Body of pancreas (tissue), 4 donors: ENCODE results near the gene IHH. TPM values are rescaled to one million over a fixed set of nuclear protein-coding genes. Genes with fewer than 3 reads are reported as not detected.

Experiments
- ATAC-seq: fragments of 150-250 bp; one replicate; pipeline ENCODE4 v1.9.1; 2016
- DNase-seq, 4 donors: peaks; one replicate each; pipeline ENCODE4 v3.0.0-alpha.2; 2019
- H3K27ac ChIP-seq, 4 donors: fragments of 200-600 bp; sonication (generic); 1 replicate in 3 of 4; 2 replicates in 1 of 4; pipeline versions ENCODE4 v1.5.1 to v1.6.1; 2016 to 2019; ENCODE audit warnings: mild to moderate bottlenecking in 1 of 4, mixed read lengths in 1 of 4, moderate library complexity in 1 of 4
- H3K27me3 ChIP-seq, 2 donors: fragments of 200-600 bp; sonication (generic); one replicate each; pipeline ENCODE4 v1.6.0; 2016; ENCODE audit warnings: mild to moderate bottlenecking in 1 of 2
- H3K36me3 ChIP-seq, 2 donors: fragments of 200-600 bp; sonication (generic); replicated peaks in 1 of 2; 2 replicates each; pipeline ENCODE4 v1.5.1; 2016; ENCODE audit warnings: low read depth in 2 of 2; ENCODE audit not compliant: insufficient read depth in 1 of 2
- H3K4me1 ChIP-seq: fragments of 200-600 bp; sonication (generic); one replicate; pipeline ENCODE4 v1.6.0; 2016
- H3K4me3 ChIP-seq, 2 donors: fragments of 200-600 bp; sonication (generic); 1 replicate in 1 of 2; 2 replicates in 1 of 2; pipeline ENCODE4 v1.5.1; 2016 to 2019
- H3K9me3 ChIP-seq, 3 donors: fragments of 200-600 bp; sonication (generic); 1 replicate in 2 of 3; 2 replicates in 1 of 3; pipeline ENCODE4 v1.5.1; 2016
- POLR2A ChIP-seq, 3 donors: fragments of 450-650 bp; IDR thresholded peaks; one replicate each; pipeline ENCODE4 v1.6.1; 2016; ENCODE audit warnings: antibody characterized with exemption in 3 of 3, mild to moderate bottlenecking in 2 of 3
- WGBS, 2 donors: methylation state at CpG; one replicate each; pipeline ENCODE4 v1.1.5; 2017; 5-methylcytosine and 5-hydroxymethylcytosine counted together
- intact Hi-C: fragments of 100-400 bp; cut with DNase I; formaldehyde crosslinking; loops from one replicate; pipeline ENCODE4 v1.15.1; 2023
- total RNA-seq, 2 donors: library from RNA; depleted of rRNA; stranded (reverse); fragments of >200 nt; gene quantifications; one replicate each; pipeline ENCODE4 v1.1.0, GENCODE V29; 2016
- TF ChIP-seq, protein P1 (sequence below), 7 experiments: fragments of 450-650 bp in 4 of 7; fragments of 200-600 bp in 3 of 7; sonication (generic) in 3 of 7; IDR thresholded peaks; one replicate each; pipeline ENCODE4 v1.5.1; 2016 to 2019; ENCODE audit warnings: antibody characterized with exemption in 7 of 7

The IHH gene
- total RNA-seq, 2 donors from 2014 or later, result 1.0 TPM; not detected in 1

DNA sequence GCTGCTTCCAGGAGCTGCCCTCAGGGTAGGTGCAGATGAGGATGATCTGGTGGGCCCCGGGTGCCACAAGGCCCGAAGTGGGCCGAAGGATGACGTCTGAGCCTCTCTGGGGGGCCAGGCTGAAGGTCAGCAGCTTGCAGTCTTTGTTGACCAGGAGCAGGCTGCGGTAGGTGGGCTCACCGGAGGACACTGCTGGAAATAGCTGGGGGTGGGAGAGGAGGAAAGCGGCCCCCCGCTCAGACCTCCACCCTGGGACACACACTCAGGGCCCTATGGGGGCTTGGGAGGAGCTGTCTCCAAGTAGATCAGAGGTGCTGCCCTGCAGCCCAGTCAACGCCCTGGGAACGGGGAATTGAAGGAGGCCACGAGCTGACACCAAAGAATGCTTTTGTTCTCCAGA lies 36.7 kb downstream of the IHH start:
- intact Hi-C loops, result no loop called here
- no peak for ATAC-seq

DNA sequence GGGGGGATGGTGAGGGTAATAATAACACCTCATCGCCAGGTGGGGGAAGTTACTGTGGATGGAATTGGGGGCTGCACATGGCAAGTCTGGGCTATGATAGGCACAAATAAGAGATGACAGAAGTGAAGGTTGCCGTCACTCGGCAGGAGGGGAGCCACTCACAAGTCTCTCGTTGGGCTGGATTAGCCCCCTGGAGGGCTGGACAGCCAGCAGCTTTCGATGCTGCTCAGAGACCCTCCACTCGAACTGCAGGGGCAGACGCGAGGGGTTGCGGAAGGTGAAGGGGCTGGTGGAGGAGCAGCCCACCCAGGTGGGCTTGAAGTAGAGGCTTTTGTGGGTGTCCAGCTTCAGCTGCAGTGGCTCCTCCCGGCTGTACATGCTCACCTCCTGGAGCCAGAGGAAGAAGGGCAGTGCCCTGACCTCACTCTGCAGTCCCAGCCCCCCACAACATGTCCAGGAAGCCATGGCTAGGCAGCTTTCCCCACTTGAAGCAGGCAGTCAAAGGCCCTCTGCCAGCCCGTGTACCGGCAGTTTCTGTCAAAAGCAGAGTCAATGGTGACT lies 37.6 kb downstream of the IHH start:
- no peak for DNase-seq
- H3K4me1 ChIP-seq, result no peaks in the 10 kb centered on the region
- no peaks in the 10 kb centered on the region for H3K36me3 ChIP-seq
- WGBS, 2 donors, result 65 to 75% methylated on average over 12 of the region's 12 CpGs
- ATAC-seq, result no peak
- no peak overlapping the region for H3K4me3 ChIP-seq
- no peaks in the 10 kb centered on the region for H3K27me3 ChIP-seq
- no peak overlapping the region for H3K27ac ChIP-seq
- no peak for TF ChIP-seq POLR2A (IDR thresholded peaks at IDR 0.05)
- TF ChIP-seq, protein P1, sequence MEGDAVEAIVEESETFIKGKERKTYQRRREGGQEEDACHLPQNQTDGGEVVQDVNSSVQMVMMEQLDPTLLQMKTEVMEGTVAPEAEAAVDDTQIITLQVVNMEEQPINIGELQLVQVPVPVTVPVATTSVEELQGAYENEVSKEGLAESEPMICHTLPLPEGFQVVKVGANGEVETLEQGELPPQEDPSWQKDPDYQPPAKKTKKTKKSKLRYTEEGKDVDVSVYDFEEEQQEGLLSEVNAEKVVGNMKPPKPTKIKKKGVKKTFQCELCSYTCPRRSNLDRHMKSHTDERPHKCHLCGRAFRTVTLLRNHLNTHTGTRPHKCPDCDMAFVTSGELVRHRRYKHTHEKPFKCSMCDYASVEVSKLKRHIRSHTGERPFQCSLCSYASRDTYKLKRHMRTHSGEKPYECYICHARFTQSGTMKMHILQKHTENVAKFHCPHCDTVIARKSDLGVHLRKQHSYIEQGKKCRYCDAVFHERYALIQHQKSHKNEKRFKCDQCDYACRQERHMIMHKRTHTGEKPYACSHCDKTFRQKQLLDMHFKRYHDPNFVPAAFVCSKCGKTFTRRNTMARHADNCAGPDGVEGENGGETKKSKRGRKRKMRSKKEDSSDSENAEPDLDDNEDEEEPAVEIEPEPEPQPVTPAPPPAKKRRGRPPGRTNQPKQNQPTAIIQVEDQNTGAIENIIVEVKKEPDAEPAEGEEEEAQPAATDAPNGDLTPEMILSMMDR (IDR thresholded peaks at IDR 0.05), result no peak
- H3K9me3 ChIP-seq, result no peaks in the 10 kb centered on the region
- intact Hi-C loops, result no loop called here

More for the DNA sequence above, 36.7 kb downstream of the IHH start:
- WGBS, 2 donors, result 64 to 71% methylated on average over 7 to 11 of the region's 11 CpGs
- Histone ChIP-seq H3K9me3 (no peaks in the 10 kb centered on the region), H3K27ac (no peak overlapping the region), H3K4me1 (no peaks in the 10 kb centered on the region), H3K27me3 (no peaks in the 10 kb centered on the region), H3K36me3 (no peaks in the 10 kb centered on the region), H3K4me3 (no peak overlapping the region)
- TF ChIP-seq, protein P1 (IDR thresholded peaks at IDR 0.05), result no peak
- TF ChIP-seq POLR2A (IDR thresholded peaks at IDR 0.05), result no peak
- DNase-seq, result no peak

DNA sequence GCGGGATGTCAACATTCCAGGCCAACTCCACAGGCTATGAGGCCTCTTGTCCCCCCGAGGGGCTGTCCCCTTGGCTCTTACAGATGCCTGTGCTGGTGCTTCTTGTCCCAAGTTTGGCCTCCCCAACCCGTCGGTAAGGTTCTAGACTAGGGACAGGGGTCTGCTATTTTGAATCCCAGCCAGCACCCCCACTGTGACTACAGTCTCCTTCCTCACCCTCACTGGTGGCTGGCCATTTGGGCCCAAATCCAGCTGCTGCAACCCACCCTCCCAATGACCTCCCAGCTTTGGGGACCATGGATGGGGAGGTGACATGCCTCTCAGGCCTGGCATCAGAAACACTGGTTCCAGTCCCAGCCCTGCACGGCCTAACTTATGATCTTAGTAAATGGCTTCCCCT lies 38.1 kb downstream of the IHH start:
- Histone ChIP-seq H3K27ac (no peak overlapping the region), H3K27me3 (no peaks in the 10 kb centered on the region), H3K9me3 (no peaks in the 10 kb centered on the region), H3K36me3 (no peaks in the 10 kb centered on the region), H3K4me3 (no peak overlapping the region), H3K4me1 (no peaks in the 10 kb centered on the region)
- no peak for ATAC-seq
- TF ChIP-seq POLR2A (IDR thresholded peaks at IDR 0.05), result no peak
- TF ChIP-seq, protein P1 (IDR thresholded peaks at IDR 0.05), result no peak
- intact Hi-C loops, result no loop called here
- no peak for DNase-seq
- 83 to 100% methylated on average over 1 to 5 of the region's 5 CpGs for WGBS, 2 donors

DNA sequence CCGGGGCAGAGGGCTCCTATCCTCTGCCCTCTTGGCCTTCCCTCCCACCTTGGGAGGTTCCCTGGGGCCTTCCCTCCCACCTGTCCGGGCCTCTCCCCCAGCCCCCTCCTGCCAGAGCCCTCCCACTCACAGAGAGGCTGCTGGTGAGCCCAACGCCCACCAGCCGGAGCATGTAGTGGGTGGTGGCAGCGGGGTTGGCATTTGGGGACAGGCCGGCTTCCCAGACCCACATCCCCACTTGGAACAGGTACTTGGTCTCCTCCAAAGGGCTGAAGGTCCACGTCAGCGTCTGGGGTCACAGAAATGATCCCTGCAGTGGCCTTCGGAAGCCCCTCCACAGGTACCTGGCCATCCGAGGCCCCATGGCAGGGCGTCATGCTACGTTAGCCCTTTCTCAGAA lies 38.7 kb downstream of the IHH start:
- Histone ChIP-seq H3K27me3 (no peaks in the 10 kb centered on the region), H3K27ac (no peak overlapping the region), H3K36me3 (no peaks in the 10 kb centered on the region), H3K9me3 (no peaks in the 10 kb centered on the region), H3K4me1 (no peaks in the 10 kb centered on the region), H3K4me3 (no peak overlapping the region)
- ATAC-seq (no peak), DNase-seq (no peak)
- TF ChIP-seq POLR2A (IDR thresholded peaks at IDR 0.05), result no peak
- TF ChIP-seq, protein P1 (IDR thresholded peaks at IDR 0.05), result no peak
- WGBS, 2 donors, result 71 to 80% methylated on average over 6 to 12 of the region's 12 CpGs
- intact Hi-C loops, result no loop called here

DNA sequence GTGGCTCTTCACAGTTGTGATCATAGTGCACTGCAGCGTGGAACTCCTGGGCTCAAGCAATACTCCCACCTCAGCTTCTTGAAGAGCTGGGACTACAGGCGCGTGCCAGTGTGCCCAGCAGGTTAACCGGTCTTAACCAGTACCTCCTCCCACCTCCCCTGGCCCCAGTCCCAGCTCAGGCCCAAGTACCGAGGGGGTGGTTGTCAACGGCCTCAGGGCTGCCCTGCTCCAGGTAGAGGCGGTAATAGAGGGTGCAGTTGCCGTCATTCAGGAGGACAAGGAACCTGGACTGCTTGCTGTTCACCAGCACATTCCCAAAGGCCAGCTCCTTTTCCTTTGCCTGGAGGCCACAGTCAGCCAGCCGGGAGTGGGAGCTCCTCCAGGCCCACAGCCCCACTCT lies 39.1 kb downstream of the IHH start:
- intact Hi-C loops, result no loop called here
- H3K27ac ChIP-seq, result no peak overlapping the region
- TF ChIP-seq, protein P1 (IDR thresholded peaks at IDR 0.05), result no peak
- no peak for TF ChIP-seq POLR2A (IDR thresholded peaks at IDR 0.05)
- ATAC-seq (no peak), DNase-seq (no peak)
- no peaks in the 10 kb centered on the region for H3K4me1 ChIP-seq
- no peaks in the 10 kb centered on the region for H3K9me3 ChIP-seq
- no peaks in the 10 kb centered on the region for H3K36me3 ChIP-seq
- WGBS, 2 donors, result 59 to 76% methylated on average over 6 to 9 of the region's 9 CpGs
- H3K4me3 ChIP-seq, result no peak overlapping the region
- H3K27me3 ChIP-seq, result no peaks in the 10 kb centered on the region
